ENCODE results near the gene PCSK4.
"Not testable (repeated sequence)": the region's sequence is repeated elsewhere in the genome, so short reads cannot be mapped to it uniquely, and the experiment has no call there.

Gene PCSK4

GRCh38 chr19:1505991-1506881 lies 16.1 kb upstream of the PCSK4 start:
- no peak for DNase-seq

- DNase-seq, result no peak
These were observed 14.9 kb upstream of the PCSK4 start for GRCh38 chr19:1505012-1505411.

- no peak for DNase-seq
These were observed 14.0 kb upstream of the PCSK4 start for GRCh38 chr19:1503925-1504773.

GRCh38 chr19:1503089-1503924 lies 13.2 kb upstream of the PCSK4 start:
- peak in 36 of 51 donors; percentile 5 to 73 (median 24) for DNase-seq

- no peak for DNase-seq
These were observed 12.4 kb upstream of the PCSK4 start for GRCh38 chr19:1502433-1503088.

- no peak for DNase-seq
These were observed 11.0 kb upstream of the PCSK4 start for GRCh38 chr19:1501200-1501595.

- not testable (repeated sequence) for DNase-seq
These were observed 9.1 kb upstream of the PCSK4 start for GRCh38 chr19:1499231-1499630.

- DNase-seq, result no peak
These were observed 7.6 kb upstream of the PCSK4 start for GRCh38 chr19:1497578-1498235.

GRCh38 chr19:1496714-1497577 lies 6.8 kb upstream of the PCSK4 start:
- no peak for DNase-seq

GRCh38 chr19:1495799-1496713 lies 5.9 kb upstream of the PCSK4 start:
- no peak for DNase-seq

GRCh38 chr19:1495051-1495798 lies 5.1 kb upstream of the PCSK4 start:
- no peak for DNase-seq

GRCh38 chr19:1494115-1494815 lies 4.1 kb upstream of the PCSK4 start:
- DNase-seq, result no peak

GRCh38 chr19:1492474-1493006 lies 2.4 kb upstream of the PCSK4 start:
- no peak for DNase-seq

- DNase-seq, result no peak
These were observed 1.7 kb upstream of the PCSK4 start for GRCh38 chr19:1491849-1492170.

- no peak for DNase-seq
These were observed 1.1 kb upstream of the PCSK4 start, which contains the start of gene REEP6 for GRCh38 chr19:1491114-1491848. TSS of gene REEP6 (plus strand) at chr19:1491181. CDS start at chr19:1491270, 89 bp downstream.

Measured in hypothalamus (tissue), 51 donors.